ENCODE results near the gene PTPRN2.

PTPRN2 gene

GRCh38 chr7:157513682-157514081, 1073.9 kb downstream of the PTPRN2 start:
- no peaks in the 10 kb centered on the region for H3K36me3 Mint-ChIP-seq (ENCODE audit: low read depth)
- H3K4me3 Mint-ChIP-seq = no peak overlapping the region

GRCh38 chr7:157513162-157513621, 1074.4 kb downstream of the PTPRN2 start:
- peaks cover 13% of the 10 kb centered on the region for H3K4me1 Mint-ChIP-seq
- H3K9me3 Mint-ChIP-seq = peaks cover 21% of the 10 kb centered on the region
- no peak overlapping the region for H3K27ac Mint-ChIP-seq
- no peak overlapping the region for H3K4me3 Mint-ChIP-seq
- DNase-seq = no peak
- H3K27me3 Mint-ChIP-seq (ENCODE audit: low read depth, poor library complexity) = peaks cover 39% of the 10 kb centered on the region
- H3K36me3 Mint-ChIP-seq (ENCODE audit: low read depth) = no peaks in the 10 kb centered on the region
- TF ChIP-seq CTCF (IDR thresholded peaks at IDR 0.05) = no peak

More at GRCh38 chr7:157513682-157514081, 1073.9 kb downstream of the PTPRN2 start:
- peaks cover 36% of the 10 kb centered on the region for H3K27me3 Mint-ChIP-seq (ENCODE audit: low read depth, poor library complexity)
- no peak for DNase-seq
- H3K27ac Mint-ChIP-seq = no peak overlapping the region
- H3K4me1 Mint-ChIP-seq = peaks cover 18% of the 10 kb centered on the region
- H3K9me3 Mint-ChIP-seq = peaks cover 21% of the 10 kb centered on the region
- no peak for TF ChIP-seq CTCF (IDR thresholded peaks at IDR 0.05)

GRCh38 chr7:157509226-157509625, 1078.4 kb downstream of the PTPRN2 start:
- peaks cover 47% of the 10 kb centered on the region for H3K27me3 Mint-ChIP-seq (ENCODE audit: low read depth, poor library complexity)
- peaks cover 47% of the 10 kb centered on the region for H3K9me3 Mint-ChIP-seq
- H3K4me3 Mint-ChIP-seq = no peak overlapping the region
- no peaks in the 10 kb centered on the region for H3K36me3 Mint-ChIP-seq (ENCODE audit: low read depth)
- H3K27ac Mint-ChIP-seq = no peak overlapping the region
- peaks cover 4% of the 10 kb centered on the region for H3K4me1 Mint-ChIP-seq
- no peak for TF ChIP-seq CTCF (IDR thresholded peaks at IDR 0.05)
- no peak for DNase-seq

GRCh38 chr7:157508477-157508881, 1079.1 kb downstream of the PTPRN2 start:
- H3K27ac Mint-ChIP-seq = no peak overlapping the region
- H3K4me1 Mint-ChIP-seq = peaks cover 3% of the 10 kb centered on the region
- DNase-seq = no peak
- no peak overlapping the region for H3K4me3 Mint-ChIP-seq
- TF ChIP-seq CTCF (IDR thresholded peaks at IDR 0.05) = no peak
- H3K27me3 Mint-ChIP-seq (ENCODE audit: low read depth, poor library complexity) = peaks cover 45% of the 10 kb centered on the region
- H3K36me3 Mint-ChIP-seq (ENCODE audit: low read depth) = no peaks in the 10 kb centered on the region
- peaks cover 53% of the 10 kb centered on the region for H3K9me3 Mint-ChIP-seq

GRCh38 chr7:157507987-157508386, 1079.6 kb downstream of the PTPRN2 start:
- DNase-seq = no peak
- Mint-ChIP-seq H3K36me3 (ENCODE audit: low read depth) (no peaks in the 10 kb centered on the region), H3K27me3 (ENCODE audit: low read depth, poor library complexity) (peaks cover 41% of the 10 kb centered on the region), H3K9me3 (peaks cover 54% of the 10 kb centered on the region), H3K4me3 (no peak overlapping the region), H3K27ac (no peak overlapping the region), H3K4me1 (peaks cover 1% of the 10 kb centered on the region)
- TF ChIP-seq CTCF (IDR thresholded peaks at IDR 0.05) = no peak

- peaks cover 12% of the 10 kb centered on the region for H3K4me1 Mint-ChIP-seq
- H3K4me3 Mint-ChIP-seq = no peak overlapping the region
- DNase-seq = no peak
- H3K36me3 Mint-ChIP-seq (ENCODE audit: low read depth) = no peaks in the 10 kb centered on the region
- H3K9me3 Mint-ChIP-seq = peaks cover 58% of the 10 kb centered on the region
- peaks cover 39% of the 10 kb centered on the region for H3K27me3 Mint-ChIP-seq (ENCODE audit: low read depth, poor library complexity)
- TF ChIP-seq CTCF (IDR thresholded peaks at IDR 0.05) = no peak
- H3K27ac Mint-ChIP-seq = no peak overlapping the region
Measured at GRCh38 chr7:157506268-157506667, 1081.4 kb downstream of the PTPRN2 start.

Measured in nephron progenitor cell (in vitro differentiated cells).